H1 (cell line): ENCODE measurements around the gene ARHGAP5. TPM values are rescaled to one million over a fixed set of nuclear protein-coding genes. Genes with fewer than 3 reads are reported as not detected.

Experiments
- CTCF ChIA-PET: fragments of 300-600 bp; sonication (Branson Sonifier 250); formaldehyde crosslinking; loops from one replicate; lab custom pipeline; 2021; ENCODE audit not compliant: partially characterized antibody; lab: Charles Lee
- POLR2A ChIA-PET: fragments of 300-600 bp; sonication (Branson Sonifier 250); formaldehyde crosslinking; loops from one replicate; lab custom pipeline; 2021; ENCODE audit warnings: inconsistent platforms; ENCODE audit not compliant: partially characterized antibody; lab: Charles Lee
- DNase-seq, 2 experiments: peaks; one replicate each; pipeline versions ENCODE4 v3.0.0 to v3.0.0-alpha.2; 2010 to 2022; ENCODE audit warnings: low spot score in 2 of 2, low read depth in 1 of 2, mixed read lengths in 1 of 2
- FAIRE-seq: peaks from 2 replicates; lab custom pipeline; 2011; peaks lifted over from hg19 to GRCh38; lab: Jason Lieb, UNC
- H2AFZ ChIP-seq: 2 replicates; pipeline ENCODE4 v1.8.1; 2012; ENCODE audit warnings: low read length, inconsistent platforms
- H2AK5ac ChIP-seq: 2 replicates; pipeline ENCODE4 v1.6.1; 2013; ENCODE audit warnings: low read depth, low read length
- H2BK120ac ChIP-seq: replicated peaks from 2 replicates; pipeline ENCODE3; 2013; ENCODE audit warnings: low read depth, low read length, inconsistent platforms
- H2BK12ac ChIP-seq: 2 replicates; pipeline ENCODE4 v1.6.1; 2013; ENCODE audit warnings: low read depth, low read length
- H2BK15ac ChIP-seq: 2 replicates; pipeline ENCODE4 v1.6.1; 2013; ENCODE audit warnings: low read length
- H2BK20ac ChIP-seq: 2 replicates; pipeline ENCODE4 v1.6.1; 2013; ENCODE audit warnings: low read length
- H2BK5ac ChIP-seq: 2 replicates; pipeline ENCODE4 v1.6.1; 2013; ENCODE audit warnings: low read depth, low read length
- H3K14ac ChIP-seq: 2 replicates; pipeline ENCODE4 v1.6.1; 2013; ENCODE audit warnings: inconsistent platforms; ENCODE audit not compliant: insufficient read length
- H3K18ac ChIP-seq: 2 replicates; pipeline ENCODE4 v1.6.1; 2013; ENCODE audit warnings: low read length; ENCODE audit errors: extremely low read depth
- H3K23ac ChIP-seq: 2 replicates; pipeline ENCODE4 v1.6.1; 2013; ENCODE audit warnings: inconsistent platforms; ENCODE audit not compliant: insufficient read length
- H3K23me2 ChIP-seq: 2 replicates; pipeline ENCODE4 v1.6.1; 2013; ENCODE audit warnings: low read depth, low read length
- H3K27ac ChIP-seq: 2 replicates; pipeline ENCODE4 v1.6.1; 2011; ENCODE audit warnings: low read depth, low read length, inconsistent platforms
- H3K27me3 ChIP-seq, 4 experiments: replicated peaks in 1 of 4; 1 replicate in 1 of 4; 2 replicates in 3 of 4; pipeline versions ENCODE4 v1.6.1 to v1.8.1; 2011 to 2013; ENCODE audit warnings: low read length in 3 of 4, mild to moderate bottlenecking in 3 of 4, inconsistent platforms in 2 of 4, mixed read lengths in 2 of 4, moderate library complexity in 1 of 4; ENCODE audit not compliant: control insufficient read depth in 3 of 4, insufficient read depth in 3 of 4; ENCODE audit errors: extremely low read depth in 1 of 4
- H3K36me3 ChIP-seq, 4 experiments: 2 replicates each; pipeline versions ENCODE4 v1.6.1 to v1.8.1; 2011 to 2013; ENCODE audit warnings: mild to moderate bottlenecking in 4 of 4, low read length in 3 of 4, moderate library complexity in 2 of 4, control low read depth in 1 of 4, inconsistent platforms in 1 of 4; ENCODE audit not compliant: insufficient read depth in 4 of 4, control insufficient read depth in 2 of 4
- H3K4ac ChIP-seq: replicated peaks from 2 replicates; pipeline ENCODE3; 2013; ENCODE audit warnings: low read length, low read depth, mixed read lengths, inconsistent platforms; ENCODE audit not compliant: insufficient read length
- H3K4me1 ChIP-seq, 4 experiments: replicated peaks in 1 of 4; 1 replicate in 1 of 4; 2 replicates in 3 of 4; pipeline versions ENCODE4 v1.6.1 to v1.8.1; 2011 to 2013; ENCODE audit warnings: low read length in 3 of 4, inconsistent platforms in 2 of 4, mixed read lengths in 1 of 4; ENCODE audit not compliant: insufficient read depth in 4 of 4, control insufficient read depth in 3 of 4
- H3K4me2 ChIP-seq, 2 experiments: 2 replicates each; pipeline versions ENCODE4 v1.6.1 to v1.8.1; 2011 to 2013; ENCODE audit warnings: low read depth in 2 of 2, low read length in 2 of 2, control low read depth in 1 of 2, inconsistent platforms in 1 of 2, mild to moderate bottlenecking in 1 of 2; ENCODE audit not compliant: insufficient read depth in 1 of 2
- H3K4me3 ChIP-seq, 4 experiments: fragments of 200-600, 300-600 bp in 1 of 4; sonication (generic), shearing (Covaris generic), sonication (Bioruptor Twin) in 1 of 4; 2 replicates each; pipeline versions ENCODE4 v1.5.1 to v1.8.1; 2011 to 2016; ENCODE audit warnings: low read length in 4 of 4, low read depth in 3 of 4, control low read depth in 2 of 4, inconsistent platforms in 2 of 4, mild to moderate bottlenecking in 2 of 4, mixed read lengths in 1 of 4, moderate library complexity in 1 of 4; ENCODE audit not compliant: insufficient read depth in 2 of 4; ENCODE audit errors: extremely low read depth in 1 of 4
- H3K56ac ChIP-seq: replicated peaks from 2 replicates; pipeline ENCODE3; 2013; ENCODE audit warnings: low read depth, mild to moderate bottlenecking, mixed read lengths, low read length, inconsistent platforms; ENCODE audit not compliant: insufficient read length
- H3K79me1 ChIP-seq: 2 replicates; pipeline ENCODE4 v1.6.1; 2013; ENCODE audit warnings: low read depth, low read length, control low read depth
- H3K79me2 ChIP-seq, 2 experiments: 2 replicates each; pipeline versions ENCODE4 v1.6.1 to v1.8.1; 2012 to 2013; ENCODE audit warnings: low read length in 2 of 2, mild to moderate bottlenecking in 2 of 2, inconsistent platforms in 1 of 2; ENCODE audit not compliant: insufficient read depth in 2 of 2, control insufficient read depth in 1 of 2
- H3K9ac ChIP-seq, 4 experiments: replicated peaks in 1 of 4; 1 replicate in 1 of 4; 2 replicates in 3 of 4; pipeline versions ENCODE4 v1.6.1 to v1.8.1; 2011 to 2013; ENCODE audit warnings: low read depth in 3 of 4, low read length in 3 of 4, control low read depth in 2 of 4, mild to moderate bottlenecking in 2 of 4, moderate library complexity in 2 of 4, inconsistent platforms in 1 of 4; ENCODE audit errors: extremely low read depth in 1 of 4
- H3K9me3 ChIP-seq, 2 experiments: 2 replicates each; pipeline versions ENCODE4 v1.6.1 to v1.8.1; 2012 to 2013; ENCODE audit warnings: mild to moderate bottlenecking in 2 of 2, moderate library complexity in 2 of 2, control low read depth in 1 of 2, inconsistent platforms in 1 of 2, low read depth in 1 of 2, low read length in 1 of 2, mixed read lengths in 1 of 2; ENCODE audit not compliant: insufficient read depth in 2 of 2
- H4K20me1 ChIP-seq, 2 experiments: replicated peaks in 1 of 2; 2 replicates each; pipeline versions ENCODE3 to v1.8.1; 2011 to 2013; ENCODE audit warnings: inconsistent platforms in 2 of 2, low read length in 2 of 2, mild to moderate bottlenecking in 1 of 2; ENCODE audit not compliant: insufficient read depth in 2 of 2, control insufficient read depth in 1 of 2
- H4K5ac ChIP-seq: 2 replicates; pipeline ENCODE4 v1.6.1; 2013; ENCODE audit warnings: low read length, low read depth, mixed read lengths, inconsistent platforms; ENCODE audit not compliant: insufficient read length
- H4K8ac ChIP-seq: 2 replicates; pipeline ENCODE4 v1.8.0; 2013; ENCODE audit warnings: mild to moderate bottlenecking, moderate library complexity, low read length, inconsistent platforms; ENCODE audit not compliant: insufficient read depth; ENCODE audit errors: extremely low read depth
- H4K91ac ChIP-seq: replicated peaks from 2 replicates; pipeline ENCODE3; 2013; ENCODE audit warnings: low read length, mixed read lengths, inconsistent platforms; ENCODE audit not compliant: insufficient read length
- CBX8 ChIP-seq: fragments of 300-800, 300-1000 bp; sonication (generic); IDR thresholded peaks from 2 replicates; pipeline ENCODE4 v1.7.1; 2016; ENCODE audit warnings: low read depth, low read length, borderline replicate concordance
- CHD2 ChIP-seq: IDR thresholded peaks from 2 replicates; pipeline ENCODE4 v1.6.1; 2012; ENCODE audit warnings: low read length, improper control_type of control experiment
- CREB1 ChIP-seq: IDR thresholded peaks from 2 replicates; pipeline ENCODE4 v1.6.1; 2012; ENCODE audit warnings: inconsistent platforms
- EZH2 ChIP-seq: fragments of 200-600 bp; sonication (generic); IDR thresholded peaks from 2 replicates; pipeline ENCODE4 v1.7.1; 2012; ENCODE audit warnings: low read depth, mild to moderate bottlenecking, moderate library complexity, low read length, inconsistent platforms; ENCODE audit not compliant: severe bottlenecking
- GABPA ChIP-seq: IDR thresholded peaks from 2 replicates; pipeline ENCODE4 v1.6.1; 2011; ENCODE audit warnings: mild to moderate bottlenecking, low read length, moderate library complexity, borderline replicate concordance; ENCODE audit not compliant: insufficient read depth
- GTF2F1 ChIP-seq: IDR thresholded peaks from 2 replicates; pipeline ENCODE4 v1.6.1; 2012; ENCODE audit warnings: low read depth, low read length, improper control_type of control experiment, borderline replicate concordance
- JUN ChIP-seq: IDR thresholded peaks from 2 replicates; pipeline ENCODE4 v1.6.1; 2011; ENCODE audit warnings: low read depth, mild to moderate bottlenecking, improper control_type of control experiment, low read length
- KDM5A ChIP-seq: fragments of 200-600 bp; IDR thresholded peaks from 2 replicates; pipeline ENCODE4 v1.7.1; 2012; ENCODE audit warnings: mild to moderate bottlenecking, low read length, inconsistent platforms, mixed read lengths
- SP4 ChIP-seq: IDR thresholded peaks from 2 replicates; pipeline ENCODE4 v1.6.1; 2012; ENCODE audit warnings: low read length, inconsistent platforms
- WGBS, 2 experiments: shearing (Covaris generic) in 1 of 2; methylation state at CpG; one replicate each; pipeline versions ENCODE4 v1.1.6 to v1.1.7; 2013 to 2015; ENCODE audit warnings: low lambda C conversion rate in 2 of 2, mixed read lengths in 2 of 2, inconsistent platforms in 1 of 2, low coverage in 1 of 2, missing lambda C conversion rate in 1 of 2; ENCODE audit not compliant: insufficient replicate concordance in 2 of 2, insufficient coverage in 1 of 2, insufficient read length in 1 of 2; ENCODE audit errors: extremely low coverage in 1 of 2, missing lambda C conversion rate in 1 of 2; 5-methylcytosine and 5-hydroxymethylcytosine counted together
- polyA plus RNA-seq, 7 experiments: library from polyadenylated mRNA; depleted of rRNA in 3 of 7; stranded (reverse) in 5 of 7; unstranded in 2 of 7; fragments of >200 nt in 5 of 7; fragments of 200-250 nt in 2 of 7; gene quantifications; 1 replicate in 5 of 7; 2 replicates in 1 of 7; 4 replicates in 1 of 7; pipeline versions ENCODE4 v1.2.1 to v1.2.3, GENCODE V29; 2011 to 2013; ENCODE audit warnings: missing spikeins in 2 of 7, mixed read lengths in 2 of 7
- total RNA-seq: library from RNA; stranded (reverse); fragmentation: NEBNext Ultra II Directional; extraction: Animal tissue kit (Norgen Biotek cat#: 25700); gene quantifications from 2 replicates; pipeline ENCODE4 v1.2.1, GENCODE V29; 2021

Gene ARHGAP5
- total and polyA plus RNA-seq, 2 of the 8 experiments (the other 6 are each of a cell fraction or from before 2014, with no cell fraction given): 7.8 to 77.3 TPM

GRCh38 chr14:32104308-32104707 is 27.2 kb downstream of the ARHGAP5 start:
- Histone ChIP-seq H2BK12ac (no peak overlapping the region), H3K14ac (no peak overlapping the region), H3K4me1 (0 out of 7 replicates have a peak, but pooled peaks cover 0 to 3% (median 0%) of the 10 kb centered on the region in 4 experiments), H2BK5ac (no peak overlapping the region), H3K27ac (no peak overlapping the region), H3K79me1 (peaks cover 6% of the 10 kb centered on the region; the same call in 1 of the 2 replicates), H3K23ac (no peak overlapping the region), H3K4me2 (no peak overlapping the region), H3K36me3 (no peaks in the 10 kb centered on the region; a peak in 1 of 8 replicates), H3K4ac (no peak overlapping the region), H2AFZ (no peak overlapping the region), H4K91ac (no peak overlapping the region), H2BK15ac (no peak overlapping the region), H3K27me3 (no peaks in the 10 kb centered on the region), H3K79me2 (peaks cover 0 to 93% of the 10 kb centered on the region in 2 experiments; a peak in 2 of 4 replicates), H3K9me3 (no peaks in the 10 kb centered on the region), H3K4me3 (no peak overlapping the region), H3K18ac (no peak overlapping the region), H4K5ac (no peak overlapping the region), H3K23me2 (no peaks in the 10 kb centered on the region), H3K56ac (no peak overlapping the region), H2BK20ac (no peak overlapping the region), H4K20me1 (peaks cover 0 to 2% of the 10 kb centered on the region in 2 experiments), H3K9ac (no peak overlapping the region), H2AK5ac (no peak overlapping the region), H2BK120ac (no peak overlapping the region), H4K8ac (no peak overlapping the region)
- FAIRE-seq: no peak
- CTCF ChIA-PET: no interaction called here
- TF ChIP-seq GTF2F1 (no peak), CHD2 (no peak), CBX8 (no peak), EZH2 (no peak), KDM5A (no peak), JUN (no peak), CREB1 (no peak), GABPA (no peak), SP4 (no peak)
- POLR2A ChIA-PET: no interaction called here
- WGBS, 2 experiments: 86% methylated on average over 1 of the region's 1 CpG; no CpG with 5 or more reads in 1 of the 2 experiments
- no peak for DNase-seq
